NCI-H510A (cell line): ENCODE measurements around the gene NEGR1.
A peak's percentile ranks its signal among the peaks of the same experiment; 100 is the strongest.

Experiments
- DNase-seq: peaks from one replicate; lab custom pipeline; 2025; lab: John Stamatoyannopoulos, UW

NEGR1 gene

DNA sequence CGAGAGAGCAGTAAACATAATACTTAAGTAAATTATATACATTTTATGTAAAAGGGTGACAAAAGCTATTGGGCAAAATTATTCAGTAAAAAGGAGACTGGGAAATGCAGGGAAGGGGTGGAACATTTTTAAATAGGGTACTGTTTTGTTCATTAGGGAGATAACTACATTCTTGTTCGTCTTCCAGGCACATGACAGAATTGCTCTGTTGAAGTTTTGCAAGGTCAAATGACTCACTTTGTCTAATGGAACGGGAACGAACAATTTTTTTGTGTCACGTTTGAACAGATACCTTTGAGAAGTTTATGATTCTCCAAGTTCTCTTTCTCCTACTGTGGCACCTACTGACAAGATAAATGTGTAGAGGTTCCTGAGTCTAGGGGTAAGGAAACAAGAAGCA is 819.2 kb downstream of the NEGR1 start:
- DNase-seq, result no peak

DNA sequence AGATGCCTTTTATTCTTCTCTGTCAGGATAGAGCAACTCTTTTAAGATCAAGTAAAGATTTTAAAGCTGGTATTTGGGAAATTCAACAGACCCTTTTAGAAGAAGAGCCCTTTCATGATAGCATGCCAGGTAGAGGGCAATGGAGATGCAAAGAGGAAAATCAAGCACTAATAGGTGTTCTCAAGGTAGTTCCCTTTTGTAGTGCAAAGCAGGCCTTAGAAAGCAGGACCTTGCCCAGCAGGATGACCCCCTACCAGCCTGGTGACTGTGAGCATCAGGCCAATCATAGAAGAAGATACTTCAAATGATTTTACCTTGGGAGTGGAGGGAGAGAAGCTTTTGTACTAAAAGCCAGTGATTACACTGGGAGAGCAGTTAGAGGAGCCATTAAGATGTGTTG is 820.1 kb downstream of the NEGR1 start:
- DNase-seq, result no peak

DNA sequence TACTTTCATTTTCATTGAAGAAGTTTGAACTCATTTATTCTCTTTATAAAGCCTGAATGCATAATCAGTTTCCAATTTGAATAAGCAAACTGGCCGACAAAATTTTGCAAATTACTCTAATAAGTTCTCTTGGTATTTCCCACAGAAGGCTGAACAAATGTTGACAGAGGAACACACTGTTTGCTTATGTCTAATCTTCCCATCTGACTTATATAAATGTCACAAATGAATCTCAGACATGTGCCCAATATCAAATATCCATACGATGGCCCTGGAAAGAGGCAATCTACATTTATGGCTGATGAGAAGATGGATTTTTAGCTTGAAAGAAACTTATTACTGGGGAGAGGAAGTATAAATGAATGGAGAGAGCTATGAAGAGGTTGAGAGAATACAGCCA is 820.9 kb downstream of the NEGR1 start:
- no peak for DNase-seq

DNA sequence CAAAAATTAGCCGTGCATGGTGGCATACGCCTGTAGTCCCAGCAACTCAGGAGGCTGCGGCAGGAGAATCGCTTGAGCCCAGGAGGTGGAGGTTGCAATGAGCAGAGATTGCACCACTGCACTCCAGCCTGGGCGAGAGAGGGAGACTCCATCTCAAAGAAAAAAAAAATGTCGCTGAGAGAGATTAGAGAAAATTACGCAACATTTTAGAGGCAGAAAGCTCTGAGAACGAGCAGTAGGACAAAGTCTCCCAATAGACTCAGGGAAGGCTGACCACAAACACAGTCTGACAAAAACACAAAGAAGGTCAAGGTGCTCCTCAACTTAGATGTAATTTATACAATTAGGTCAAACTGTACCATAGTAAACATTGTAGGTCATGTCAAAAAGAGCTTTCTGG is 833.9 kb downstream of the NEGR1 start:
- DNase-seq, result no peak

DNA sequence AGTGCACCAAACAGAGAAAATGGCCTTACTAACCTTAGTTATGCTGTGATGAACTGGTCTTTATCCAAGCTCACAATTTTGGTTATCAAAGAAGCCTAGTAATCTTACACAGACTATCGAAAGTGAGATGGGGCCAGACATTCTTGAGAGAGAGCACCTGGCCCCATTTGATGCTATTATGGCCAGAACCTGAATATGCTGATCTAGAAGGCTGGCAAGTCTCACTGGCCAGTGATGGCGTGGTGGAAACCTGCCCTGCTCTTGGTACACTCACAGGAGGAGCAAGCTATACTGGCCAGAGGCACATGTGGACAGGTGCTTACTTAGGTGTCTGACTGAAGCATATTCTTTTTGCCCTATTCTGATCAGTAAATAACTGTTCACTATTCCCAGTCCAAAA is 843.7 kb downstream of the NEGR1 start:
- no peak for DNase-seq

DNA sequence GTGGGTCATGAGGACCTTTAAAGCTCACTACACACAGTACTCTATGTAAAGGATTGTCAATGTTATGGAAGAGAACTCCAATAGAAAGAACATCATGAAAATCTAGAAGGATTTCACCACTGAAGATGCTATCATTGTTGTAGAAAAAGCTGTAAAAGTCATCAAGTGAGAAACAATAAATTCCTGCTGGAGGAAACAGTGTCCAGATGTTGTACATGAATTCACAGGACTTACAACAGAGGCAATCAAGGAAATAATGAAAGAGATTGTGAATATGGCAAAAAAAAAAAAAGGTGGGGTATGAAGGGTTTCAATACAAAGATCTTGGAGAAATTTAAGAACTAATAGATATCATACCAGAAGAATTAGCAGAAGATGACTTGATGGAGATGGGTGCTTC is 846.4 kb downstream of the NEGR1 start:
- no peak for DNase-seq

DNA sequence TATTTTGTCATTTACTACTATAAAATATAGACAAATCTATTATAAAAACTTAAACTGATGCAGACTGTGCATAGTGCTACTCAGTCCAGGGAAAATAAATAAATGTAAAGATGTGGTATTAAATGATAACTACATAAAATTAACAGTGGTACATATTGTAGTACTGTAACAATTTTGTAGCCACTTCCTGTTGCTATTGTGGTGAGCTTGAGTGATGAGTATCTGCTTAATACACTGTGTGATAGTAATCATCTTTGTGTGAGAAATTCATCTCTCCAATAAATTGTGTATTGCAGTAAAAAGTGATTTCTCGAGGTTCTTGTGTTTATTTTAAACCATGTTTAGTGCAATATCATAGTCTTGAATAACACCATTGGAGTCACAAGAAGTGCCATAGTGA is 848.1 kb downstream of the NEGR1 start:
- no peak for DNase-seq

DNA sequence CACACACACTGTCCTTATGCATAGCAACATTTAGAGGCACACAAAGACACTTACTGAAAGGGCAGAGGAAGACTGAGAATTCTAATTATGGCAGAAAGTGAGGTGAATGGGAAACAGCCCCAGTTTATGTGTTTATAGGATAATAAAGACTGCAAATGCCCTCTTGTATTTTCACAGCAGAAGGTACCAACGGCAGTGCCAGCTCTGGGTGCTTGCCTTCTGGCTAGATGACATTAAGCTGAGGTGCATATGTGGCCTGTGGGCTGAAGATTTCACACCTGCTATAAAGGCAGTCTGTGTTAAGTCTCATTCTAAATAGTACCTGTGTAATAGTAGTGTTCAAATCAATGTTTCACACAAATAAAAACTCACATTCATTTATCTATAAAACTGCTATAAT is 854.3 kb downstream of the NEGR1 start:
- no peak for DNase-seq

DNA sequence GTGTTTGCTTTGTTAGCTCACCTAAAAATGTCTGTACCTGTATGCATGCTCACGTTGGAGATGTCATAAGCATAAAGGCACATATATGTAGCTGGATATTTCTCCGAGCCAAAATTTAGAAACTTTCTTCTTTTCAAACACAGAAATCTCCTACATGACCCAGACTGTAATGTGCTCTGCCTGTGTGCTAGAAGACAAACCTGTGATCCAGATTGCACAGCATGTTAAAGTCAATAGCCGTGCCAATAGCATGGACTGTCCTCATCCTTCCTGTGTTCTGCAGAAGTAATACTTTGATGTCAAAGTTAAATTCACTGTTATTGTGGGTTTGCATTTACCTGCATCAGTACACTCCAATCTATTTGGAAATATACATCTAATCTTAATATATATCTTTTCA is 855.3 kb downstream of the NEGR1 start:
- DNase-seq, result no peak

DNA sequence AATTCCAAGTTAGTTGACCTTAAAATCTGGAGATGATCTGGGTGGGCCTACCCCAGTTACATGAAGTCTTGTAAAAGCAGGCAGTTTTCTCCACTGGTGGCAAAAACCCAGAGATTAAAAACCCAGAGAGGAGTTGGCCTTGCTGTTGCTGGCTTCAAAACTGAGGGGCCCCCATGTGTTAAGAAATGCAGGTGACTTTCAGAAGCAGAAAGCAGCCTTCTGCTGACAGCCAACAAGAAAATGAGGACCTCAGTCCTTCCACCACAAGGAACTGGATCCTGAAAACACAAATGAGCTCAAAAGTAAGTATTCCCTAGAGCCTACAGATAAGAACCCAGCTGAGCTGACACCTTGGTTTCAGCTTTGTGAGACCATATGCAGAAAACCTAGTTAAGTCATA is 857.8 kb downstream of the NEGR1 start:
- no peak for DNase-seq

DNA sequence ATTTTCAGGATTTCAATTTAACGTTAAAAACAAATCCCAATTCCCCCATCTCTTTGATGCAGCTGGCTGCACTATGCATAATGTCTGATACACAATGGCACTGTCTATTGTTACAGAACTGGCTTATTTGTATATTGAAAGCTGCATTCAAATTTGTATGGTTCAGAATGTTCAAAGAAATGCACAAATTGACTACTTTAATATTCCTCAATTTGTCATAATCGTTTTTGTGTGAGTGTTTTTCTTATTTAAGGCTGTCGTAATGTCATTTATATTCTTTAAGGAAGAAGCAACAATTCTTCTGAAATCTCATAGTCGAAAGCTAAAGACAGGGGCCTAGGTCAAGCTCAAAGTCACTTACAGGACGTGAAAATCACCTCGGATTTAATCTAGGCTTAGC is 860.1 kb downstream of the NEGR1 start:
- DNase-seq, result no peak

DNA sequence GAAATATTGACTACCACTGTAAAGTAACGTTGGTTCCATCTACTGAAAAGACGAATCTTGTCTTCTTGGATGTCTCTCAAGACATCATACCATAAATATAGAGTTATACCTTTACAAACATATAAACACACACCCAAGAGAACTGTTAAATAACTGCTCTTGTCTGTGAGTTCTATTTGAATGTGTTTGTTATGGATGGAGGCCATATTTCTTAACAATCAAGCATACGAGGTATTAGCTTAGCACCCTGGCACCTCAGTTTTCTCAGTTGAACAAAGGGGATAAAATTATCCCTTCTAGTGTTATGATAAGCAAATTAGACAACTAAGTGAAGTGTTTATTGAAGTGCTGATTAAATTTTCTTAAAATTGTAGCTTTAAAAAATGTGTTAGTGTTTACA is 864.9 kb downstream of the NEGR1 start:
- no peak for DNase-seq

DNA sequence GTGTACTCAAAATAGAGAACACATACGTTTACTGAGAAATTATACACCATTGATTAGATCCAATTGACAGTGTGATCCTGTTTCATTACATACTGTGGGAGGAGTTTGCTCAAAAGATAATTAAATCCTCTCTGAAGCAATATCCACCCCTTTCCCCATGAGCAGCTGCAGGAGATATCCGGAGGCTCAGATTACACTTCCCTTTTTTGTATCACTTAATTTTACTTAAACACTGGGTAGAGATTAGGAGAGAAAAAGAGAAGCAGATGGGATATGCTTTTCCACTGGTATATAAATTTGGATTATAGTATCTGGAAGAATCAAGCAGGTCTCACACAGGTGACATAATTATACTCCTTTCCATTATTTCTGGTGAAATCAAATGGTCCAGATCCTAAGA is 868.2 kb downstream of the NEGR1 start:
- DNase-seq, result peak; percentile 16

DNA sequence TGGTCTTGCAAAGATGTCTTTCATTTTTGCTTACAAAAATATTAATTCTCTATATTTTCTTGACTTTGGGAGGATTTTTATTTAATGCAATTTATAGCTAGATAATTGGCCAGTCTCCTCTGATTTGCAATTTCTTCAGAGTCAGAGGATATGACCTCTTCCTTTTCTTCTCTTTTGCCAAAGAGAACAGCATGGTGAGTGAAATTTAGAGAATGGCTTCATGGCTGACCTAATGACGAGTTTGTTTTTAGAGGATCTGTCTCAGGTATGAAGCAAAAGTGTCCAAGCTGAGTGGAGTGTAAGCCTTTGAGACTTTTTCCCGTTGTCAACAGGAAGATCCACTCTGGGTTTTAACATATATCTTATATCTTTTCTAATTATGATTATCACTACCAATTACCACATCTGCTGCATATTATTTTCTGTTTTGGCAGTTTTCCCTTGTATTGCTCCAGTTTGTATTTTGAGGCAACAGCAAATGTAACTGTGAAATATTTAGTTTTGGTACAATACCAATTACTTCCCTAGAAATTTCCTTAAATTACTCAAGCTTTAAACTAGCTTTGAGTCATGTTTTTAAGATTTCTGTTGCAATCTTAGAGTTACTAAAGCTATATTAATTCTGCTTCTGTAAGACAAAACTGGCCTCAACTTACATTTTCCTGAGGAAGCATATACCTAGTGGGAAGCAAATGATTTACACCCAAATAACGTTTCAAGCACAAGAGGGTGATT is 868.7 kb downstream of the NEGR1 start:
- no peak for DNase-seq

DNA sequence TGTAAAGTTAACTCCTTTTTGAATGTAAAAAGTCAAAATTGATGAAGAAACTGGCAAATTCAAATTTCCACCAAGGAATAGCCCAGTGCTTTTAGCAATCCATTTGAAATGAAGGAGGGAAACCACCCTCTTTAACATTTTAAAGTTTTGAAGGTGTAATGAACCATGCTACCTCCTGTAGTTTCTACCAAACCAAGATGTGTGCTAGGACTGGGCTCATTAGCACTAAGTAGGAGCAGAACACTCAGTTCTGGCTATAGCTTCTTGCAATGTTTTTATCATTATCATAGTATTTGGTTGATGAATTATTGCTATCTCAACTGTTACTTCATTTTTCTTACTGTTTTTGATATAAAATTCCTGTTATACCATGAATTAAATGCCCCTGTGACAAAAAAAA is 882.3 kb downstream of the NEGR1 start:
- no peak for DNase-seq

DNA sequence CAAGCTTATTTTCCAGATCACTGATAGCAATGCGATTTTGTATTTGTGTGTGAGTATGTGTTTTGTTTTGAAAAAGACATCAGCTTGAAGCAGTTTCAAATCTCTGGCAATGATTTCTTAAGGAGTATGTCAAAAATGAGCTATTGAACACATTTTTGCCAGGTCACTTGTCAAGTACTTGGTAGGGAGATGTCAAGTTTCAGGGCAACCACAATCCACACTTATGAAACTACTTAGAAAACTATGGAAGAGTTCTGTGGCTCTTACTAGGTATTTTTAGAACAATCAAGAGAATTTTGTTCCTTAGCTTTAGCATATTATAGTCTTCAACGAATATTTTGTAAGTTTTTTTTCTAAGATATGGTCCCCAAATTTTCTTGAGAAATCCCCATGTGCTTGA is 882.7 kb downstream of the NEGR1 start:
- no peak for DNase-seq

DNA sequence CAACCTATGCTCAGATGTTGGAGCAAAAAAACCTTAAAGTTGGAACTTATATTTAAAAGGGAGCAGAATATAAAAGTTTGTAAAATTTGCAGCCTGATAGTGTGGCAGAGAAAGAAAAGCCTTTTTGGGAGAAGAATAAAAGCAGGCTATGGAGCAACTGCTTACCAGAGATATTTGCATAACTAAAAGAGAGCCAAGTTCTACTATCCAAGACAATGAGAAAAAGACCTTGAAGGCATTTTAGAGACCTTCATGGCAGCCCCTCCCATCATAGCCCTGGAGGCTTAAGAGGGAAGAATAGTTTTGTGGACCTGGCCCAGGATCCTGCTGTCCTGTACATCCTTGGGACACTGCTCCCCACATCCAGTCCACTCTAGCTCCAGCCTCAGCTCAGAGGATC is 889.0 kb downstream of the NEGR1 start:
- DNase-seq, result no peak

DNA sequence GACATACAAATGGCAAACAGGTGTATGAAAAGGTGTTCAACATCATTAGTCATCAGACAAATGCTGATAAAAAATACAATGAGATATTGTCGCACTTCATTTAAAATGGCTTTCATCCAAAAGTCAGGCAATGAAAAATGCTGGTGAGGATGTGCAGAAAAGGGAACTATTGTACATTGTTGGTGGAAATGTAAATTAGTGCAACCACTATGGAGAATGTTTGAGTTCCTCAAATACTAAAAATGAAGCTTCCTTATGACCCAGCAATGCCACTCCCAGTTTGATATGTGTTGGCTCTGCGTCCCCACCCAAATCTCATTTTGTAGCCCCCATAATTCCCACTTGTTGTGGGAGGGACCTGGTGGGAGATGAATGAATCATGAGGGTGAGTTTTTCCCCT is 891.8 kb downstream of the NEGR1 start:
- DNase-seq, result no peak

DNA sequence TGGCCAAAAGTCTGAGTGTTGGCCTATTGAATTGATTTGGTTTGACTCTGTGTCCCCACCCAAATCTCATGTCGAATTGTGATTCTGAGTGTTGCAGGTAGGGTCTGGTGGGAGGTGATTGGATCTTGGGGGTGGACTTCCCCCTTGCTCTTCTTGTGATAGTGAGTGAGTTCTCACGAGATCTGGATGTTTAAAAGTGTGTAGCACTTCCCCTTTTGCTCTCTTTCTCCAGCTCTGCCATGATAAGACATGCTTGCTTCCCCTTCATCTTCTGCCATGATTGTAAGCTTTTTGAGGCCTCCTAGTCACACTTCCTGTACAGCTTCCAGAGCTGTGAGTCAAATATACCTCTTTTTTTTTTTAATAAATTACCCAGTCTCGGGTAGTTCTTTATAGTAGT is 904.5 kb downstream of the NEGR1 start:
- no peak for DNase-seq

DNA sequence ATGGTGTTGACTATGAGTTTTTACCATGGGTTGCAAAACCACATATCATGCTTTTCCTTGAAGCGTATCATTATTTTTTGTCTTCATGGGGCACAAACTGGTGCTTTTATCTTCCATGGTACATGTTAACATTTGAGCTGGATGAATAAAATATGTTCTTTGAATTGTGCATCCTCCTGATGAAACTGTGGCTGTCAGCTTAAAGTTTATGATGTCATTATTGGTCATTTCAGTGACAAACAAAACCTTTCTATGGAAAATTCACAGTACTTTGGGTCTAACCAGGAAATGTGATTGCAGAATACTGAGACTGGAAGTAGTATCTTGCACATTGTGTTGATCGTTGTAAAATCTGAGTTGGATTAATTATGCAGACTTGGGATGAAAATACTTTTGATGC is 909.8 kb downstream of the NEGR1 start:
- no peak for DNase-seq

DNA sequence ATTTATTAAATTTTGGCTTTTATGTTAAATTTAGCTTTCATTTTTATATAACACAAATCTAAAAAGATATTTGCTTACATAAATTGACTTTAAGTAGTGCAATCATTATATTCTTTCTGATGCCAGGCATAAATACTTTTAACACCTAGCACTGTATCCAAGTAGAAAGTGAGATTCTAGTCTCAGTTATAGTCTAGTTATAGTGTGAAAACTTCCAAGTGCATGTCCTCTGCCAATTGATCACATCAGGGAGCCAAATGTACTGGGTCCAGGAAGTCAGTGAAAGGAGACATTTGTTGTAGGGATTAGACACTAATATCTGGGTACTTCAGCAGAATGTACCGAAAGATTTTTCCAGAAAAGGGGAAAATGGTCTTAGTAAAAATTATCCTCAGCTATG is 910.8 kb downstream of the NEGR1 start:
- no peak for DNase-seq

DNA sequence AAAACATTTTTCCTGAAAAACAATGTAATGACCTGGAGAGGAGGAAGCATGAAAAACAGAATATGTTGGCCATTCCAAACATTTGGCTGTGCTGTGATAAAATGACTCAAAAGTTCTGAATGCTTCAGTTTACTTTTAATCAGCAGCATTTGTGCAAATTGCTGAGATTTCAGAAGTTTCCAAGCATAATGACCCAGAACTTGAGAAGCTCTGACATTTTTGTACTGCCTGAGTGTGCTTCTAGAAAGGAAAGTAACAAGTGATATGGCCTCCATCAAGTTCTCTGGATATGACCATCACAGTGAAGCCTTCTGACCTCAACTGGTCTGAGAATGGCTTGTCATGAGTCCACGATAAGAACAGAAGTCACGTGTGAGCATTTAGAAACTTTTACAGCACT is 918.1 kb downstream of the NEGR1 start:
- no peak for DNase-seq

DNA sequence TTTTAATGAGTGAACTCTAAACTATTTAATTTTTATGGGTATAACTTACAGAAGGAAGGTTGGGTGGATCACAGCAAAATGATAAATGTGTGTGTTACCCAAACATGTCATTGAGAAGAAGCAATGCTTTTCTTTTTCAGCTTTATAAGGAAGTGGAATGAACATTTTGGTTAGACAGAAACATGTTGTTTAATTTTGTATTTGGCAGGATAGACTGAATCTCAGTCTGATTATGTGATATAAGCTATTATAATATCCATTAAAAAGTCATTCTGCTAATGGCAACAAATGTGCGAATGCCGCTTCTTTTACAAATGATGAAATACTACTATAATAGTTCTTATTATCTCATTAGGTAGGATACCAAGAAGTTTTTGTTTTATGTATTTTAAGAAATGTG is 919.6 kb downstream of the NEGR1 start:
- DNase-seq, result no peak

DNA sequence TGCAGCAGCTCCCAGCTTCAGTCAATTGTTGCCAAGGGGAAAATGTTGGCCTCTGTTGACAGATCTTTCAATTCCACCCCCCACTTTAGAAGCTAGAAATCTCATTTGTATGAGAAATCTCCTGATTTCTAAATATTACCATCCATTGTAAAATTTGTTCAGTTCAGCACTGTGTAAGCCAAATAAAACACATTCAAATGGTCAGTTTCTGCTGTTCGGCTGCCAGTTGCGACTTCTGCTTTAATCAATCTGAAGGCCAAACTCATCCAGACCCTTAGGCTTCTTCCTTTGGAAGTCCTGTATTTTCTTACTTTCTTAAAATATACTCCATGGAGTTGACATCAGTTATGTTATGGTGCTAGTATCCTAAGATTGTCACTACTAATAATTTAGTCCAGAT is 920.3 kb downstream of the NEGR1 start:
- DNase-seq, result no peak

DNA sequence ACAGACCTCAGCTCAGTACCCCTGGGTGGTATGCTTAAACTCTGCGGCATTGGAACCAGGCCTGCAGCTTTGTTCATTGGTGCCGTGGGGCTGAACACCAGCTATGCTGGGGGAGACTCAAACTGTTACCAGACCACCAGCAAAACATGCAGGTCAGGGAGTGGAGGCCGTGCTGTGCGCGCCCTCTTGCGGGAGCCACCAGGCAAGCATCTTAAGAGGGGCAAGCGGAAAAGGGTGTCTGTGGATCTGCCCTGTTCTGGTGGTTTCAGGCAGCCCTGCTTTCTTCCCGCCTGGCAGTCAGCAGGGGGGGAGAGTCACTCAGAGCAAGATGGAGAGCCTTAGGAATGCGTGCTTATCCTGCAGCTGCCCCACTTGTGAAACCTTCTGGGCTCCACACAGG is 924.6 kb downstream of the NEGR1 start:
- no peak for DNase-seq
